MM.1S (cell line): Measurements from ENCODE around the gene C1QTNF5.
"Not testable (repeated sequence)": the region's sequence is repeated elsewhere in the genome, so short reads cannot be mapped to it uniquely, and the experiment has no call there.

Experiments used
- DNase-seq: peaks from one replicate; pipeline ENCODE4 v3.0.0-alpha.2; 2015
- H2AFZ ChIP-seq: fragments of 300-600 bp; sonication (generic); 2 replicates; pipeline ENCODE4 v1.6.0; 2016; ENCODE audit warnings: antibody characterized with exemption, low read length
- H3F3A ChIP-seq: fragments of 300-600 bp; sonication (generic); 2 replicates; pipeline ENCODE4 v1.6.1; 2016; ENCODE audit warnings: mild to moderate bottlenecking, antibody characterized with exemption, low read length, moderate library complexity, mixed read lengths; ENCODE audit not compliant: insufficient read depth
- H3K27ac ChIP-seq: fragments of 300-600 bp; sonication (generic); 2 replicates; pipeline ENCODE4 v1.5.1; 2016; ENCODE audit warnings: mild to moderate bottlenecking, low read length
- H3K27me3 ChIP-seq: fragments of 300-600 bp; sonication (generic); replicated peaks from 2 replicates; pipeline ENCODE4 v1.6.0; 2016; ENCODE audit warnings: low read length; ENCODE audit not compliant: insufficient read depth
- H3K36me3 ChIP-seq: fragments of 300-600 bp; sonication (generic); replicated peaks from 2 replicates; pipeline ENCODE4 v1.6.1; 2016; ENCODE audit warnings: mild to moderate bottlenecking, low read length, mixed read lengths; ENCODE audit not compliant: insufficient read depth
- H3K4me1 ChIP-seq: fragments of 300-600 bp; sonication (generic); 2 replicates; pipeline ENCODE4 v1.6.1; 2016; ENCODE audit warnings: low read length, mixed read lengths
- H3K4me2 ChIP-seq: fragments of 300-600 bp; sonication (generic); 2 replicates; pipeline ENCODE4 v1.6.0; 2016; ENCODE audit warnings: low read depth, low read length
- H3K4me3 ChIP-seq: fragments of 300-600 bp; sonication (generic); 2 replicates; pipeline ENCODE4 v1.5.1; 2016; ENCODE audit warnings: low read length, mixed read lengths
- H3K79me2 ChIP-seq: fragments of 300-600 bp; sonication (generic); 2 replicates; pipeline ENCODE4 v1.6.1; 2016; ENCODE audit warnings: mixed run types, low read length, mixed read lengths
- H3K9ac ChIP-seq: fragments of 300-600 bp; sonication (generic); 2 replicates; pipeline ENCODE4 v1.6.1; 2016; ENCODE audit warnings: low read length, mixed read lengths
- H3K9me2 ChIP-seq: fragments of 300-600 bp; sonication (generic); replicated peaks from 2 replicates; pipeline ENCODE4 v1.6.1; 2016; ENCODE audit warnings: mild to moderate bottlenecking, low read length, mixed read lengths; ENCODE audit not compliant: insufficient read depth
- H3K9me3 ChIP-seq: fragments of 300-600 bp; sonication (generic); replicated peaks from 2 replicates; pipeline ENCODE4 v1.6.1; 2016; ENCODE audit warnings: mild to moderate bottlenecking, low read length, mixed read lengths; ENCODE audit not compliant: insufficient read depth
- H4K20me1 ChIP-seq: fragments of 300-600 bp; sonication (generic); 2 replicates; pipeline ENCODE4 v1.6.1; 2016; ENCODE audit warnings: mild to moderate bottlenecking, low read length, moderate library complexity, mixed read lengths; ENCODE audit not compliant: insufficient read depth
- CTCF ChIP-seq: fragments of 300-600 bp; sonication (generic); IDR thresholded peaks from 2 replicates; pipeline ENCODE4 v1.5.1; 2016; ENCODE audit warnings: antibody characterized with exemption, low read length, mixed read lengths
- EZH2 ChIP-seq: fragments of 300-600 bp; sonication (generic); optimal IDR thresholded peaks from 2 replicates; pipeline ENCODE3; 2017; ENCODE audit warnings: low read depth, mild to moderate bottlenecking, antibody characterized with exemption, low read length, mixed read lengths
- EZH2phosphoT487 ChIP-seq: fragments of 300-600 bp; sonication (generic); IDR thresholded peaks from 2 replicates; pipeline ENCODE4 v1.6.1; 2018; ENCODE audit warnings: antibody characterized with exemption, low read length

The C1QTNF5 gene

GRCh38 chr11:119384332-119384731 lies 43.6 kb upstream of the C1QTNF5 start:
- Histone ChIP-seq H3K9me2 (no peaks in the 10 kb centered on the region), H3K36me3 (no peaks in the 10 kb centered on the region), H3K27ac (no peak overlapping the region), H3K4me2 (no peak overlapping the region), H3K4me1 (0 out of 2 replicates have a peak, but pooled peaks cover 7% of the 10 kb centered on the region), H3K9ac (no peak overlapping the region), H3K27me3 (peaks cover 10% of the 10 kb centered on the region; the same call in 1 of the 2 replicates), H3F3A (no peaks in the 10 kb centered on the region), H3K9me3 (no peaks in the 10 kb centered on the region), H3K4me3 (no peak overlapping the region), H3K79me2 (no peaks in the 10 kb centered on the region), H4K20me1 (no peaks in the 10 kb centered on the region), H2AFZ (no peak overlapping the region)
- DNase-seq, result no peak
- TF ChIP-seq EZH2 (no peak), CTCF (no peak), EZH2phosphoT487 (no peak)

GRCh38 chr11:119382513-119382912 lies 41.8 kb upstream of the C1QTNF5 start:
- not testable (repeated sequence) for H3K9me2 ChIP-seq, H3K27ac ChIP-seq, H3K36me3 ChIP-seq, H4K20me1 ChIP-seq, H3K9ac ChIP-seq, H3F3A ChIP-seq, H3K79me2 ChIP-seq, DNase-seq, H3K9me3 ChIP-seq, H2AFZ ChIP-seq
- Histone ChIP-seq H3K4me3 (peak overlapping the region; percentile 70; the same call in 1 of the 2 replicates), H3K4me1 (peaks cover 19% of the 10 kb centered on the region), H3K27me3 (peaks cover 13% of the 10 kb centered on the region; the same call in 1 of the 2 replicates), H3K4me2 (peak overlapping the region; percentile 93)

- Histone ChIP-seq H3K27me3 (peaks cover 13% of the 10 kb centered on the region; the same call in 1 of the 2 replicates), H3K4me2 (peak overlapping the region; percentile 93), H3K27ac (no peak overlapping the region), H3K9me3 (no peaks in the 10 kb centered on the region), H3F3A (no peaks in the 10 kb centered on the region), H3K9me2 (no peaks in the 10 kb centered on the region), H2AFZ (peak overlapping the region; percentile 74), H3K4me3 (peak overlapping the region; percentile 70), H3K36me3 (no peaks in the 10 kb centered on the region), H3K9ac (peak overlapping the region; percentile 56), H3K79me2 (no peaks in the 10 kb centered on the region), H4K20me1 (no peaks in the 10 kb centered on the region), H3K4me1 (peaks cover 24% of the 10 kb centered on the region)
- TF ChIP-seq EZH2, result no peak
- no peak for TF ChIP-seq EZH2phosphoT487
- DNase-seq, result no peak
Measured at GRCh38 chr11:119382101-119382500, 41.4 kb upstream of the C1QTNF5 start.

- no peaks in the 10 kb centered on the region for H4K20me1 ChIP-seq
- DNase-seq, result peak; percentile 95
- no peak within 1 kb of the TSS for H3K27ac ChIP-seq
- H3K4me1 ChIP-seq, result peaks cover 25% of the 10 kb centered on the region
- no peaks in the 10 kb centered on the region for H3K79me2 ChIP-seq
- peak within 1 kb of the TSS; percentile 93 for H3K4me2 ChIP-seq
- H3K36me3 ChIP-seq, result no peaks in the 10 kb centered on the region
- H2AFZ ChIP-seq, result peak within 1 kb of the TSS; percentile 80
- H3K9ac ChIP-seq, result peak within 1 kb of the TSS; percentile 56
- H3K9me2 ChIP-seq, result no peaks in the 10 kb centered on the region
- H3K4me3 ChIP-seq, result peak within 1 kb of the TSS; percentile 70
- TF ChIP-seq EZH2, result no peak
- TF ChIP-seq CTCF, result peak; percentile 89
- TF ChIP-seq EZH2phosphoT487, result no peak
- H3K27me3 ChIP-seq, result peaks cover 13% of the 10 kb centered on the region; the same call in 1 of the 2 replicates
- no peaks in the 10 kb centered on the region for H3F3A ChIP-seq
- no peaks in the 10 kb centered on the region for H3K9me3 ChIP-seq
Measured at GRCh38 chr11:119381181-119381988, 40.7 kb upstream of the C1QTNF5 start, which contains the start of gene USP2. USP2 (minus strand) TSS chr11:119381690; CDS start chr11:119373480, 8,210 bp downstream.
